MCF 10A (cell line): ENCODE measurements around the gene ABHD2. TPM values are rescaled to one million over a fixed set of nuclear protein-coding genes. Genes with fewer than 3 reads are reported as not detected.

ENCODE experiments used
- BruUV-seq: library from RNA; stranded (reverse); fragments of 400-500 nt; replicated peaks from 2 replicates; lab custom pipeline; 2021; lab: Mats Ljungman, UMichigan
- CTCF ChIA-PET: fragments of 300-600 bp; sonication (Branson Sonifier 250); formaldehyde crosslinking; extraction: SDS; loops from one replicate; lab custom pipeline; 2021; ENCODE audit warnings: antibody characterized with exemption, inconsistent platforms; lab: Yijun Ruan, JAX
- POLR2A ChIA-PET: fragments of 300-600, 350-650 bp; sonication (Branson Sonifier 250); formaldehyde crosslinking; extraction: SDS; loops from one replicate; lab custom pipeline; 2020; ENCODE audit warnings: antibody characterized with exemption, inconsistent platforms; lab: Yijun Ruan, JAX
- DNase-seq: peaks from one replicate; pipeline ENCODE4 v3.0.0-alpha.2; 2018; ENCODE audit not compliant: unreplicated experiment
- H3K27ac Mint-ChIP-seq: one replicate; pipeline ENCODE4 v1.8.0; 2022; ENCODE audit warnings: mild to moderate bottlenecking, low read depth, mixed read lengths; ENCODE audit not compliant: unreplicated experiment
- H3K27me3 Mint-ChIP-seq: one replicate; pipeline ENCODE4 v1.8.0; 2022; ENCODE audit warnings: mixed read lengths; ENCODE audit not compliant: insufficient read depth, unreplicated experiment
- H3K36me3 Mint-ChIP-seq: one replicate; pipeline ENCODE4 v1.8.0; 2022; ENCODE audit warnings: mild to moderate bottlenecking, moderate library complexity, mixed read lengths; ENCODE audit not compliant: insufficient read depth, unreplicated experiment
- H3K4me1 Mint-ChIP-seq: one replicate; pipeline ENCODE4 v1.8.0; 2022; ENCODE audit warnings: mixed read lengths; ENCODE audit not compliant: insufficient read depth, unreplicated experiment
- H3K4me3 Mint-ChIP-seq: one replicate; pipeline ENCODE4 v1.8.0; 2022; ENCODE audit warnings: mild to moderate bottlenecking, moderate library complexity, mixed read lengths; ENCODE audit not compliant: unreplicated experiment
- H3K9me3 Mint-ChIP-seq: one replicate; pipeline ENCODE4 v1.8.0; 2022; ENCODE audit warnings: mixed read lengths; ENCODE audit not compliant: unreplicated experiment
- CTCF ChIP-seq: fragments of 200-600 bp; IDR thresholded peaks from one replicate; pipeline ENCODE4 v1.8.0; 2022; ENCODE audit warnings: antibody characterized with exemption, mild to moderate bottlenecking; ENCODE audit not compliant: unreplicated experiment
- intact Hi-C: fragments of 100-400 bp; cut with micrococcal nuclease; formaldehyde crosslinking; loops from 2 replicates; pipeline ENCODE4 v1.14.1; 2022
- total RNA-seq: library from RNA; stranded (reverse); gene quantifications from 2 replicates; pipeline ENCODE4 v1.2.3, GENCODE V29; 2022

ABHD2 gene
- total RNA-seq, 1 experiment from 2014 or later = 47.7 TPM

- no peaks in the 10 kb centered on the region for H3K9me3 Mint-ChIP-seq
- ChIA-PET POLR2A (interaction anchor here (0.7 to 1.1 kb wide), 2 partner anchors 14 to 148 kb away, joined by 3 read pairs; partner anchors contain the start of gene ABHD2), CTCF (interaction anchor here (0.8 to 1.6 kb wide), 4 partner anchors 15 to 103 kb away, joined by 3 to 6 read pairs (median 4); no protein-coding TSS in a partner anchor)
- no TSS peak for BruUV-seq
- H3K4me3 Mint-ChIP-seq = no peak overlapping the region
- DNase-seq = no peak
- peaks cover 8% of the 10 kb centered on the region for H3K4me1 Mint-ChIP-seq
- H3K36me3 Mint-ChIP-seq = no peaks in the 10 kb centered on the region
- no peak for TF ChIP-seq CTCF
- no peaks in the 10 kb centered on the region for H3K27me3 Mint-ChIP-seq
- no peak overlapping the region for H3K27ac Mint-ChIP-seq
- intact Hi-C loops = no loop called here
Measured at GRCh38 chr15:89074402-89075012, 13.7 kb upstream of the ABHD2 start.

GRCh38 chr15:89075101-89075640 is 13.1 kb upstream of the ABHD2 start:
- intact Hi-C loops = no loop called here
- TF ChIP-seq CTCF = no peak
- no TSS peak for BruUV-seq
- H3K36me3 Mint-ChIP-seq = no peaks in the 10 kb centered on the region
- H3K27me3 Mint-ChIP-seq = no peaks in the 10 kb centered on the region
- no peaks in the 10 kb centered on the region for H3K9me3 Mint-ChIP-seq
- H3K27ac Mint-ChIP-seq = no peak overlapping the region
- H3K4me1 Mint-ChIP-seq = peaks cover 8% of the 10 kb centered on the region
- H3K4me3 Mint-ChIP-seq = no peak overlapping the region
- ChIA-PET POLR2A (interaction anchor here (1.0 to 3.5 kb wide), 3 partner anchors 13 to 15 kb away, joined by 3 to 18 read pairs (median 3); partner anchors contain the start of gene ABHD2), CTCF (interaction anchor here (0.8 to 2.4 kb wide), 5 partner anchors 8 to 102 kb away, joined by 4 to 7 read pairs (median 5); no protein-coding TSS in a partner anchor)
- no peak for DNase-seq

- Mint-ChIP-seq H3K4me3 (no peak overlapping the region), H3K4me1 (peaks cover 8% of the 10 kb centered on the region), H3K27ac (no peak overlapping the region), H3K9me3 (no peaks in the 10 kb centered on the region), H3K27me3 (no peaks in the 10 kb centered on the region), H3K36me3 (no peaks in the 10 kb centered on the region)
- DNase-seq = no peak
- no peak for TF ChIP-seq CTCF
- BruUV-seq = no TSS peak
- intact Hi-C loops = no loop called here
- ChIA-PET POLR2A (interaction anchor here (1.0 to 3.5 kb wide), 2 partner anchors 12 to 15 kb away, joined by 3 to 18 read pairs; partner anchors contain the start of gene ABHD2), CTCF (interaction anchor here (1.3 to 2.4 kb wide), 2 partner anchors 9 to 18 kb away, joined by 5 to 7 read pairs; no protein-coding TSS in a partner anchor)
Measured at GRCh38 chr15:89075846-89076245, 12.4 kb upstream of the ABHD2 start.

GRCh38 chr15:89077750-89078149 is 10.5 kb upstream of the ABHD2 start:
- TF ChIP-seq CTCF = no peak
- ChIA-PET POLR2A (interaction anchor here (0.6 to 3.5 kb wide), 3 partner anchors 10 to 492 kb away, joined by 3 to 18 read pairs (median 7); partner anchors contain the start of gene ABHD2), CTCF (interaction anchor here (0.7 to 2.4 kb wide), 4 partner anchors 13 to 49 kb away, joined by 3 to 7 read pairs (median 3); no protein-coding TSS in a partner anchor)
- H3K9me3 Mint-ChIP-seq = no peaks in the 10 kb centered on the region
- peaks cover 8% of the 10 kb centered on the region for H3K4me1 Mint-ChIP-seq
- no peaks in the 10 kb centered on the region for H3K27me3 Mint-ChIP-seq
- intact Hi-C loops = no loop called here
- H3K36me3 Mint-ChIP-seq = no peaks in the 10 kb centered on the region
- no peak overlapping the region for H3K4me3 Mint-ChIP-seq
- no peak overlapping the region for H3K27ac Mint-ChIP-seq
- BruUV-seq = no TSS peak
- no peak for DNase-seq
